NCI-H774 (cell line): ENCODE measurements around the gene PXDN.

Source experiments
- DNase-seq: peaks from one replicate; lab custom pipeline; 2025; lab: John Stamatoyannopoulos, UW

The PXDN gene

GRCh38 chr2:1650085-1650872, 94.0 kb downstream of the PXDN start:
- no peak for DNase-seq

GRCh38 chr2:1649103-1650084, 94.9 kb downstream of the PXDN start:
- DNase-seq: no peak

GRCh38 chr2:1648241-1649102, 95.8 kb downstream of the PXDN start:
- no peak for DNase-seq

GRCh38 chr2:1647417-1648240, 96.7 kb downstream of the PXDN start:
- DNase-seq: no peak

- DNase-seq: no peak
Observed at GRCh38 chr2:1645761-1646476, 98.4 kb downstream of the PXDN start.

GRCh38 chr2:1644427-1644826, 99.9 kb downstream of the PXDN start:
- DNase-seq: no peak

- DNase-seq: no peak
Observed at GRCh38 chr2:1642993-1643619, 101.2 kb downstream of the PXDN start.

GRCh38 chr2:1642066-1642861, 102.1 kb downstream of the PXDN start:
- no peak for DNase-seq

GRCh38 chr2:1641523-1641922, 102.8 kb downstream of the PXDN start:
- DNase-seq: no peak

- DNase-seq: no peak
Observed at GRCh38 chr2:1640301-1641135, 103.8 kb downstream of the PXDN start.

GRCh38 chr2:1639086-1639858, 105.0 kb downstream of the PXDN start:
- no peak for DNase-seq

GRCh38 chr2:1638281-1638860, 105.9 kb downstream of the PXDN start:
- DNase-seq: no peak

- no peak for DNase-seq
Observed at GRCh38 chr2:1636791-1637415, 107.4 kb downstream of the PXDN start.

- DNase-seq: no peak
Observed at GRCh38 chr2:1635823-1636222, 108.5 kb downstream of the PXDN start.

- no peak for DNase-seq
Observed at GRCh38 chr2:1634681-1635341, 109.5 kb downstream of the PXDN start.
